ENCODE results near the gene URM1.

URM1 gene

DNA sequence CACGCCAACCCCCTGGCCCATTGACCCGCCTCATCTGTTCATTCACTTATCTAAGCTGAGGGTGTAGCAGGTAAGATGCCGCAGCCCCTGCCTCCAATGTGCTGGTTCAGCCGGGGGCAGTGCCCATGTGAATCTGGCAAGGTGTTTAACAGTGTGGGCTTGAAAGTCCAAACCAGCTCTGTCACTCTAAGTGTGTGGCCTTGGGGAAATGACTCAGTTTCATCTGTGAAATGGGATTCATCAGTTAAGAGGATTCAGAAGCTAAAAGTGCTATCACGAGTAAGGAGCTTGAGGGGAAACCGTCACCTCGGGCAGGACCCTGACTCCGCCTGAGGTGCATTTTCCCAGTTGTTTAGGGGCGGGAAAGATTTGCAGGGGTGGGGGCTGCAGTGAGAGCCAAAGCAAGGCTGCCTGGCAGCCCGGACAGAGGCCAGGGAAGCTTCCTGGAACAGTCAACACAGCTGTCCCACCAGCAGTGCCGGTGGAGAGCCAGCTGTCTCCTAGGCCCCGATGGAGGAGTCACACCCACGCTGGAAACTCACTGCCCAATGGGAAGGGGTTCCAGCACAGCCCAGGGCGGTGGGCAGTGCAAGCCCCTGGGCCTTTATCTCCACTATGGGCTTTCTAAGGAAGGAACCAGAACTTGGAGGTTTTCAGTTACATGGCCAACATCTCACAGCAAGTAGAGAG lies 9.7 kb upstream of the URM1 start:
- TF ChIP-seq POLR2AphosphoS5 (IDR thresholded peaks at IDR 0.05; ENCODE audit: low read depth, low read length) = no peak
- no peak for TF ChIP-seq FOXP2 (optimal IDR thresholded peaks at IDR 0.05; ENCODE audit: borderline replicate concordance, extremely low read depth, extremely low read length, insufficient read depth)
- TF ChIP-seq, protein P1, sequence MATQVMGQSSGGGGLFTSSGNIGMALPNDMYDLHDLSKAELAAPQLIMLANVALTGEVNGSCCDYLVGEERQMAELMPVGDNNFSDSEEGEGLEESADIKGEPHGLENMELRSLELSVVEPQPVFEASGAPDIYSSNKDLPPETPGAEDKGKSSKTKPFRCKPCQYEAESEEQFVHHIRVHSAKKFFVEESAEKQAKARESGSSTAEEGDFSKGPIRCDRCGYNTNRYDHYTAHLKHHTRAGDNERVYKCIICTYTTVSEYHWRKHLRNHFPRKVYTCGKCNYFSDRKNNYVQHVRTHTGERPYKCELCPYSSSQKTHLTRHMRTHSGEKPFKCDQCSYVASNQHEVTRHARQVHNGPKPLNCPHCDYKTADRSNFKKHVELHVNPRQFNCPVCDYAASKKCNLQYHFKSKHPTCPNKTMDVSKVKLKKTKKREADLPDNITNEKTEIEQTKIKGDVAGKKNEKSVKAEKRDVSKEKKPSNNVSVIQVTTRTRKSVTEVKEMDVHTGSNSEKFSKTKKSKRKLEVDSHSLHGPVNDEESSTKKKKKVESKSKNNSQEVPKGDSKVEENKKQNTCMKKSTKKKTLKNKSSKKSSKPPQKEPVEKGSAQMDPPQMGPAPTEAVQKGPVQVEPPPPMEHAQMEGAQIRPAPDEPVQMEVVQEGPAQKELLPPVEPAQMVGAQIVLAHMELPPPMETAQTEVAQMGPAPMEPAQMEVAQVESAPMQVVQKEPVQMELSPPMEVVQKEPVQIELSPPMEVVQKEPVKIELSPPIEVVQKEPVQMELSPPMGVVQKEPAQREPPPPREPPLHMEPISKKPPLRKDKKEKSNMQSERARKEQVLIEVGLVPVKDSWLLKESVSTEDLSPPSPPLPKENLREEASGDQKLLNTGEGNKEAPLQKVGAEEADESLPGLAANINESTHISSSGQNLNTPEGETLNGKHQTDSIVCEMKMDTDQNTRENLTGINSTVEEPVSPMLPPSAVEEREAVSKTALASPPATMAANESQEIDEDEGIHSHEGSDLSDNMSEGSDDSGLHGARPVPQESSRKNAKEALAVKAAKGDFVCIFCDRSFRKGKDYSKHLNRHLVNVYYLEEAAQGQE (IDR thresholded peaks at IDR 0.05; ENCODE audit: insufficient read depth in 1 of 2, low read depth in 2 of 2, low read length in 2 of 2) = no peak
- no peak for TF ChIP-seq SIN3A (IDR thresholded peaks at IDR 0.05; ENCODE audit: borderline replicate concordance, insufficient read depth, low read length)
- no peak for TF ChIP-seq TAF1 (IDR thresholded peaks at IDR 0.05; ENCODE audit: borderline replicate concordance, insufficient read depth, low read length)

DNA sequence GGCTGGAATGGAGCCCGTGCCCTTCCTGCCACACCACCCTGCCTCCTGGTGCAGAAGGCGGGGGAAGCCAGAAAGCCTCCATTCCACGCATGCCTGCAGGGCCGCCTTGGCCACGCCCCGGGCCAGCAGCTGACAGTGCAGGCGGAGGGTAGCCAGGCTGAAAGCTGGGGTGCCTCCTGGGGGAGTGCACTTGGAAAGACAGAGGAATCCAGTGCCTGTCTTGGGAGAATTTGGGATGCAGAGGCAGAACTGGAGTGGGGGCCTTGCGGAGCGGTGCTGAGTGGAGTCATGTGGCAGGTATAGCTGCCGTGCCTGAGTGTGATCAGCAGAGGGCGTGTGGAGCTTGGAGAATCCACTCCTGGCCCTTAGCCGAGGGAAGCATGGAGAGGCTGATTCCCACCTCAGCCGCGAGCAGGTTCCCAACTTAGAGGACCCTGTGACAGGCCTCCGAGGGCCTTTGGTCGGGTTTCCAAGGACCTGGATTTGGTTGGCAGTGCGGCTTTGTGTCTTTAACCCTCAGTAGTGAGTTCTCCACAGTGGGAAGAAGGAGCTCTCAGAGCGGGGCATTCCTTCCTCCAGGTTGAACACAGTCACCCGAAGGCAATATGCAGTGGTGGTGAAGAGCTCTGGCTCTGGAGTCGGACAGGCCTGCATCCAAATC lies 9.1 kb upstream of the URM1 start:
- TF ChIP-seq SIN3A (IDR thresholded peaks at IDR 0.05; ENCODE audit: borderline replicate concordance, insufficient read depth, low read length) = no peak
- TF ChIP-seq, protein P1 (IDR thresholded peaks at IDR 0.05; ENCODE audit: insufficient read depth in 1 of 2, low read depth in 2 of 2, low read length in 2 of 2) = no peak
- peak; percentile 8 for TF ChIP-seq FOXP2 (optimal IDR thresholded peaks at IDR 0.05; ENCODE audit: borderline replicate concordance, extremely low read depth, extremely low read length, insufficient read depth)
- TF ChIP-seq POLR2AphosphoS5 (IDR thresholded peaks at IDR 0.05; ENCODE audit: low read depth, low read length) = peak; percentile 57; the same call in 1 of the 2 replicates
- TF ChIP-seq TAF1 (IDR thresholded peaks at IDR 0.05; ENCODE audit: borderline replicate concordance, insufficient read depth, low read length) = no peak; the same call in 1 of the 2 replicates

DNA sequence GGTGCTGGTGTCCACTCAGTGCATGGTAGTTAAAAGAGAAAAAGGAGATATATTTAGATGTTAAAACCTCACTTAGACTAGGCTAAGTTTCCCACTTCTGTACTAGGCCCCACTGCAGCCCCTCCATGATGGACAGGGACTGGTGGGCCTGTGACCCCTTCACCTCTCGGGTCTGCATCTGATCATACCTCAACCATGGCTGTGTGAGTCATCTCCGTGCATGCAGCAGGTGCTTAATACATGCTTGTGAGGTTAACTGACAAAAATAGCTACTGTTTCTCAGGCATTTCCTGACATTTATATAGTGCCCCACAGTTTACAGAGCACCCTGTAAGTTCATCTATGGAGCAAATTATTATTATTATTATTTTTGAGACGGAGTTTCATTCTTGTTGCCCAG lies 8.4 kb upstream of the URM1 start:
- TF ChIP-seq, protein P1 (IDR thresholded peaks at IDR 0.05; ENCODE audit: insufficient read depth in 1 of 2, low read depth in 2 of 2, low read length in 2 of 2) = no peak
- TF ChIP-seq FOXP2 (optimal IDR thresholded peaks at IDR 0.05; ENCODE audit: borderline replicate concordance, extremely low read depth, extremely low read length, insufficient read depth) (no peak), POLR2AphosphoS5 (IDR thresholded peaks at IDR 0.05; ENCODE audit: low read depth, low read length) (no peak), TAF1 (IDR thresholded peaks at IDR 0.05; ENCODE audit: borderline replicate concordance, insufficient read depth, low read length) (no peak), SIN3A (IDR thresholded peaks at IDR 0.05; ENCODE audit: borderline replicate concordance, insufficient read depth, low read length) (no peak)

DNA sequence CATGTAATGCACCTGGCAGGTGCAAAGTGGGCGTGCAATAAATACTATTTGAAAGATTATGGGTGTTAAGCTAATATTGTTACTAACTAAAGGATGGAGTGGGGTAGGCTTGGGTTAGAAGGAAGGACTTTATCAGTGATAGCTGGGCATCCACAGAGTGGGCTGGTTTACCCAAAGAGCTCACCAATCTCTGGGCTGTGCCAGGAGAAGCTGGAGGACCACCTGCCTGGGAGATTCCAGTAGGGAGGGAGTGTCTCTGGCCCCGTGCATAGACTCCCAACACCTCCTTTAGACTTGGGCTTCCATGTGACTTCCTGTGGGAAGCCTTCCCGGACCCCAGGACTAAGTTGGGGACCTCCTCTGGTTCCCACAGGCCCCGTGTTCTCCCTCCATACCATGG lies 5.6 kb upstream of the URM1 start:
- no peak for TF ChIP-seq POLR2AphosphoS5 (IDR thresholded peaks at IDR 0.05; ENCODE audit: low read depth, low read length)
- TF ChIP-seq FOXP2 (optimal IDR thresholded peaks at IDR 0.05; ENCODE audit: borderline replicate concordance, extremely low read depth, extremely low read length, insufficient read depth) = no peak
- TF ChIP-seq SIN3A (IDR thresholded peaks at IDR 0.05; ENCODE audit: borderline replicate concordance, insufficient read depth, low read length) = no peak
- TF ChIP-seq, protein P1 (IDR thresholded peaks at IDR 0.05; ENCODE audit: insufficient read depth in 1 of 2, low read depth in 2 of 2, low read length in 2 of 2) = no peak
- TF ChIP-seq TAF1 (IDR thresholded peaks at IDR 0.05; ENCODE audit: borderline replicate concordance, insufficient read depth, low read length) = no peak

Data from PFSK-1 (cell line).